Umbilical cord (tissue), 2 donors: ENCODE results near the gene C1QB. TPM values are rescaled to one million over a fixed set of nuclear protein-coding genes. Genes with fewer than 3 reads are reported as not detected.

Experiments used
- DNase-seq: peaks from one replicate; pipeline ENCODE4 v3.0.0-alpha.2; 2015; ENCODE audit warnings: low spot score
- total RNA-seq: library from RNA; depleted of rRNA; stranded (reverse); fragments of >200 nt; gene quantifications from one replicate; pipeline ENCODE4 v1.2.3, GENCODE V29; 2014; ENCODE audit warnings: low replicate concordance; ENCODE audit not compliant: insufficient read depth

The C1QB gene
- total RNA-seq, 1 donor from 2014 or later, result 201 TPM

- DNase-seq, result no peak
These were observed 19.2 kb upstream of the C1QB start for GRCh38 chr1:22633697-22634463.

- DNase-seq, result no peak
These were observed 17.6 kb upstream of the C1QB start for GRCh38 chr1:22635436-22635835.

GRCh38 chr1:22636353-22636752 is 16.7 kb upstream of the C1QB start, which contains the start of gene C1QA:
Gene C1QA, plus strand, starts transcription at chr1:22636628. Its CDS starts 989 bp downstream, at chr1:22637617.
- peak; percentile 62 for DNase-seq

GRCh38 chr1:22636927-22637326 is 16.1 kb upstream of the C1QB start:
- no peak for DNase-seq

GRCh38 chr1:22637907-22638445 is 15.1 kb upstream of the C1QB start:
- DNase-seq, result no peak

GRCh38 chr1:22638476-22639234 is 14.4 kb upstream of the C1QB start:
- DNase-seq, result no peak

- peak; percentile 50 for DNase-seq
These were observed 13.8 kb upstream of the C1QB start for GRCh38 chr1:22639286-22639685.

GRCh38 chr1:22641247-22641646 is 11.8 kb upstream of the C1QB start:
- no peak for DNase-seq

GRCh38 chr1:22641906-22642636 is 11.0 kb upstream of the C1QB start:
- peak; percentile 63 for DNase-seq

- peak; percentile 46 for DNase-seq
These were observed 9.7 kb upstream of the C1QB start, which contains the start of gene C1QC for GRCh38 chr1:22643381-22643780. Gene C1QC, plus strand, starts transcription at chr1:22643633. Its CDS starts 391 bp downstream, at chr1:22644024.

GRCh38 chr1:22643928-22644327 is 9.1 kb upstream of the C1QB start:
- DNase-seq, result no peak

GRCh38 chr1:22645931-22646330 is 7.1 kb upstream of the C1QB start:
- no peak for DNase-seq

GRCh38 chr1:22646384-22646783 is 6.7 kb upstream of the C1QB start:
- no peak for DNase-seq

GRCh38 chr1:22650089-22650693 is 2.8 kb upstream of the C1QB start:
- DNase-seq, result no peak

- no peak for DNase-seq
These were observed 837 bp upstream of the C1QB start for GRCh38 chr1:22651941-22652856.

- no peak for DNase-seq
These were observed 1.7 kb downstream of the C1QB start for GRCh38 chr1:22654692-22655091.

GRCh38 chr1:22658385-22659163 is 5.5 kb downstream of the C1QB start:
- no peak for DNase-seq

- DNase-seq, result no peak
These were observed 7.7 kb downstream of the C1QB start for GRCh38 chr1:22660716-22661241.

- DNase-seq, result no peak
These were observed 8.8 kb downstream of the C1QB start for GRCh38 chr1:22661880-22662279.
